Measurements from ENCODE around the gene SPTLC3.

SPTLC3 gene

GRCh38 chr20:13200767-13201500, 192.2 kb downstream of the SPTLC3 start:
- no peak for FAIRE-seq

GRCh38 chr20:13202565-13202964, 193.8 kb downstream of the SPTLC3 start:
- no peak for FAIRE-seq

GRCh38 chr20:13205425-13205824, 196.7 kb downstream of the SPTLC3 start:
- FAIRE-seq = no peak

- no peak for FAIRE-seq
These were observed 197.2 kb downstream of the SPTLC3 start for GRCh38 chr20:13205848-13206434.

GRCh38 chr20:13207016-13207415, 198.2 kb downstream of the SPTLC3 start:
- FAIRE-seq = no peak

GRCh38 chr20:13211956-13212618, 203.3 kb downstream of the SPTLC3 start:
- FAIRE-seq = no peak

- no peak for FAIRE-seq
These were observed 204.0 kb downstream of the SPTLC3 start for GRCh38 chr20:13212750-13213149.

GRCh38 chr20:13213335-13213734, 204.6 kb downstream of the SPTLC3 start:
- no peak for FAIRE-seq

- no peak for FAIRE-seq
These were observed 207.8 kb downstream of the SPTLC3 start for GRCh38 chr20:13216533-13216932.

Data from endometrium (tissue), 2 donors.